Endodermal cell (in vitro differentiated cells): ENCODE measurements around the gene PARM1. TPM values are rescaled to one million over a fixed set of nuclear protein-coding genes. Genes with fewer than 3 reads are reported as not detected.

ENCODE experiments used
- DNase-seq: peaks from one replicate; pipeline ENCODE4 v3.0.0-alpha.2; 2017
- H3K27ac ChIP-seq: 2 replicates; pipeline ENCODE4 v1.5.1; 2013; ENCODE audit warnings: mild to moderate bottlenecking, low read depth, low read length, moderate library complexity
- H3K27me3 ChIP-seq: 2 replicates; pipeline ENCODE4 v1.6.1; 2013; ENCODE audit warnings: mild to moderate bottlenecking, low read length, moderate library complexity; ENCODE audit not compliant: insufficient read depth, control insufficient read depth, poor library complexity, severe bottlenecking
- H3K36me3 ChIP-seq: 2 replicates; pipeline ENCODE4 v1.7.0; 2013; ENCODE audit warnings: mild to moderate bottlenecking, low read length, moderate library complexity; ENCODE audit not compliant: control insufficient read depth, insufficient read depth
- H3K4me1 ChIP-seq: one replicate; pipeline ENCODE4 v1.7.0; 2013; ENCODE audit warnings: low read length; ENCODE audit not compliant: control insufficient read depth, insufficient read depth
- H3K4me3 ChIP-seq: 2 replicates; pipeline ENCODE4 v1.5.1; 2013; ENCODE audit warnings: mild to moderate bottlenecking, low read length, moderate library complexity
- H3K9ac ChIP-seq: 2 replicates; pipeline ENCODE4 v1.6.1; 2013; ENCODE audit warnings: mild to moderate bottlenecking, low read length, moderate library complexity; ENCODE audit not compliant: poor library complexity, severe bottlenecking; ENCODE audit errors: extremely low read depth
- H3K9me3 ChIP-seq: 2 replicates; pipeline ENCODE4 v1.6.1; 2013; ENCODE audit warnings: mild to moderate bottlenecking, low read length, moderate library complexity; ENCODE audit not compliant: control insufficient read depth
- H3K27ac Mint-ChIP-seq: 2 replicates; pipeline ENCODE4 v1.8.0; 2020; ENCODE audit warnings: mixed read lengths
- H3K27me3 Mint-ChIP-seq: 2 replicates; pipeline ENCODE4 v1.8.0; 2021; ENCODE audit warnings: mild to moderate bottlenecking, mixed read lengths; ENCODE audit not compliant: insufficient read depth
- H3K36me3 Mint-ChIP-seq: 2 replicates; pipeline ENCODE4 v1.8.0; 2020; ENCODE audit warnings: low read depth, mixed read lengths
- H3K4me1 Mint-ChIP-seq: 2 replicates; pipeline ENCODE4 v1.8.0; 2020; ENCODE audit warnings: mixed read lengths
- H3K4me3 Mint-ChIP-seq: 2 replicates; pipeline ENCODE4 v1.8.0; 2020; ENCODE audit warnings: mild to moderate bottlenecking, moderate library complexity, mixed read lengths
- H3K9me3 Mint-ChIP-seq: 2 replicates; pipeline ENCODE4 v1.8.0; 2020; ENCODE audit warnings: mild to moderate bottlenecking, mixed read lengths
- WGBS, 2 experiments: methylation state at CpG; one replicate each; pipeline versions ENCODE4 v1.1.5 to v1.1.7; 2013; ENCODE audit warnings: missing lambda C conversion rate in 2 of 2, mixed read lengths in 1 of 2; ENCODE audit not compliant: insufficient coverage in 1 of 2, insufficient read length in 1 of 2; 5-methylcytosine and 5-hydroxymethylcytosine counted together
- total RNA-seq, 2 donors: library from RNA; stranded (reverse); fragmentation: NEBNext Ultra II Directional in 1 of 2; extraction: Animal tissue kit (Norgen Biotek cat#: 25700) in 1 of 2; gene quantifications; 2 replicates in 1 of 2; 3 replicates in 1 of 2; pipeline ENCODE4 v1.2.1, GENCODE V29; 2021
- TF ChIP-seq, protein P1 (sequence below): fragments of 200-600 bp; sonication (generic); conservative IDR thresholded peaks from 2 replicates; pipeline ENCODE4 v1.5.0; 2021; ENCODE audit warnings: antibody characterized with exemption, mild to moderate bottlenecking

PARM1 gene
- total RNA-seq, 2 donors from 2014 or later, result 0.13 to 1.1 TPM

GRCh38 chr4:74890341-74890740 is 42.6 kb upstream of the PARM1 start:
- no peaks in the 10 kb centered on the region for H3K4me1 ChIP-seq
- H3K4me1 Mint-ChIP-seq, result no peaks in the 10 kb centered on the region
- H3K9me3 Mint-ChIP-seq, result no peaks in the 10 kb centered on the region
- no peak overlapping the region for H3K9ac ChIP-seq
- no peaks in the 10 kb centered on the region for H3K36me3 Mint-ChIP-seq
- H3K27ac ChIP-seq, result no peak overlapping the region
- no peak overlapping the region for H3K4me3 Mint-ChIP-seq
- H3K36me3 ChIP-seq, result no peaks in the 10 kb centered on the region
- H3K4me3 ChIP-seq, result no peak overlapping the region
- H3K27me3 ChIP-seq, result no peaks in the 10 kb centered on the region
- TF ChIP-seq, protein P1, sequence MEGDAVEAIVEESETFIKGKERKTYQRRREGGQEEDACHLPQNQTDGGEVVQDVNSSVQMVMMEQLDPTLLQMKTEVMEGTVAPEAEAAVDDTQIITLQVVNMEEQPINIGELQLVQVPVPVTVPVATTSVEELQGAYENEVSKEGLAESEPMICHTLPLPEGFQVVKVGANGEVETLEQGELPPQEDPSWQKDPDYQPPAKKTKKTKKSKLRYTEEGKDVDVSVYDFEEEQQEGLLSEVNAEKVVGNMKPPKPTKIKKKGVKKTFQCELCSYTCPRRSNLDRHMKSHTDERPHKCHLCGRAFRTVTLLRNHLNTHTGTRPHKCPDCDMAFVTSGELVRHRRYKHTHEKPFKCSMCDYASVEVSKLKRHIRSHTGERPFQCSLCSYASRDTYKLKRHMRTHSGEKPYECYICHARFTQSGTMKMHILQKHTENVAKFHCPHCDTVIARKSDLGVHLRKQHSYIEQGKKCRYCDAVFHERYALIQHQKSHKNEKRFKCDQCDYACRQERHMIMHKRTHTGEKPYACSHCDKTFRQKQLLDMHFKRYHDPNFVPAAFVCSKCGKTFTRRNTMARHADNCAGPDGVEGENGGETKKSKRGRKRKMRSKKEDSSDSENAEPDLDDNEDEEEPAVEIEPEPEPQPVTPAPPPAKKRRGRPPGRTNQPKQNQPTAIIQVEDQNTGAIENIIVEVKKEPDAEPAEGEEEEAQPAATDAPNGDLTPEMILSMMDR, result no peak
- no peaks in the 10 kb centered on the region for H3K9me3 ChIP-seq
- DNase-seq, result no peak
- peaks cover 2% of the 10 kb centered on the region for H3K27me3 Mint-ChIP-seq
- 84 to 100% methylated on average over 2 to 5 of the region's 5 CpGs for WGBS, 2 experiments
- no peak overlapping the region for H3K27ac Mint-ChIP-seq

GRCh38 chr4:74891037-74891436 is 41.9 kb upstream of the PARM1 start:
- Histone ChIP-seq H3K4me1 (no peaks in the 10 kb centered on the region), H3K9me3 (no peaks in the 10 kb centered on the region), H3K4me3 (no peak overlapping the region), H3K36me3 (no peaks in the 10 kb centered on the region), H3K9ac (no peak overlapping the region), H3K27me3 (no peaks in the 10 kb centered on the region), H3K27ac (no peak overlapping the region)
- H3K27me3 Mint-ChIP-seq, result peaks cover 2% of the 10 kb centered on the region
- no peaks in the 10 kb centered on the region for H3K4me1 Mint-ChIP-seq
- TF ChIP-seq, protein P1, result no peak
- no peaks in the 10 kb centered on the region for H3K36me3 Mint-ChIP-seq
- H3K4me3 Mint-ChIP-seq, result no peak overlapping the region
- H3K27ac Mint-ChIP-seq, result no peak overlapping the region
- 97 to 100% methylated on average over 1 of the region's 1 CpG for WGBS, 2 experiments
- no peaks in the 10 kb centered on the region for H3K9me3 Mint-ChIP-seq
- DNase-seq, result no peak

GRCh38 chr4:74893171-74893570 is 39.7 kb upstream of the PARM1 start:
- no peaks in the 10 kb centered on the region for H3K27me3 ChIP-seq
- H3K9ac ChIP-seq, result no peak overlapping the region
- WGBS, 2 experiments, result 89 to 93% methylated on average over 3 to 4 of the region's 4 CpGs
- Mint-ChIP-seq H3K36me3 (no peaks in the 10 kb centered on the region), H3K4me1 (peaks cover 10% of the 10 kb centered on the region), H3K27ac (no peak overlapping the region), H3K4me3 (no peak overlapping the region), H3K9me3 (no peaks in the 10 kb centered on the region), H3K27me3 (peaks cover 2% of the 10 kb centered on the region)
- H3K27ac ChIP-seq, result no peak overlapping the region
- H3K4me1 ChIP-seq, result no peaks in the 10 kb centered on the region
- no peak overlapping the region for H3K4me3 ChIP-seq
- TF ChIP-seq, protein P1, result no peak
- H3K9me3 ChIP-seq, result no peaks in the 10 kb centered on the region
- no peak for DNase-seq
- H3K36me3 ChIP-seq, result no peaks in the 10 kb centered on the region
